Measurements from ENCODE around the gene ARHGAP6. TPM values are rescaled to one million over a fixed set of nuclear protein-coding genes. Genes with fewer than 3 reads are reported as not detected.

The ARHGAP6 gene
- total and polyA plus RNA-seq, 9 of the 15 experiments (the other 6 are each of a cell fraction or from before 2014, with no cell fraction given) = 12.5 to 63.6 (median 41.8) TPM

GRCh38 chrX:11367609-11368430 lies 297.9 kb downstream of the ARHGAP6 start (continued):
- TF ChIP-seq MITF (IDR thresholded peaks at IDR 0.05) = peak; percentile 55; the same call in 1 of the 2 replicates
- TF ChIP-seq SAP30 (IDR thresholded peaks at IDR 0.05; ENCODE audit: borderline replicate concordance, insufficient read depth, low read depth, low read length, poor library complexity, severe bottlenecking) = no peak
- no peak for TF ChIP-seq CEBPG (CRISPR knock-in tag; IDR thresholded peaks at IDR 0.05)
- no peak for TF ChIP-seq CEBPG (tag; conservative IDR thresholded peaks at IDR 0.05 in 1 of 2, IDR thresholded peaks at IDR 0.05 in 1 of 2)
- peak; percentile 93 for TF ChIP-seq NCOA1 (IDR thresholded peaks at IDR 0.05; ENCODE audit: low read depth)
- TF ChIP-seq TOE1 (IDR thresholded peaks at IDR 0.05; ENCODE audit: borderline replicate concordance) = no peak
- no peak for TF ChIP-seq TOE1 (CRISPR knock-in tag; IDR thresholded peaks at IDR 0.05; ENCODE audit: borderline replicate concordance, low read depth)
- TF ChIP-seq, protein P1, sequence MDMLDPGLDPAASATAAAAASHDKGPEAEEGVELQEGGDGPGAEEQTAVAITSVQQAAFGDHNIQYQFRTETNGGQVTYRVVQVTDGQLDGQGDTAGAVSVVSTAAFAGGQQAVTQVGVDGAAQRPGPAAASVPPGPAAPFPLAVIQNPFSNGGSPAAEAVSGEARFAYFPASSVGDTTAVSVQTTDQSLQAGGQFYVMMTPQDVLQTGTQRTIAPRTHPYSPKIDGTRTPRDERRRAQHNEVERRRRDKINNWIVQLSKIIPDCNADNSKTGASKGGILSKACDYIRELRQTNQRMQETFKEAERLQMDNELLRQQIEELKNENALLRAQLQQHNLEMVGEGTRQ (CRISPR knock-in tag; IDR thresholded peaks at IDR 0.05) = no peak
- TF ChIP-seq, protein P2, sequence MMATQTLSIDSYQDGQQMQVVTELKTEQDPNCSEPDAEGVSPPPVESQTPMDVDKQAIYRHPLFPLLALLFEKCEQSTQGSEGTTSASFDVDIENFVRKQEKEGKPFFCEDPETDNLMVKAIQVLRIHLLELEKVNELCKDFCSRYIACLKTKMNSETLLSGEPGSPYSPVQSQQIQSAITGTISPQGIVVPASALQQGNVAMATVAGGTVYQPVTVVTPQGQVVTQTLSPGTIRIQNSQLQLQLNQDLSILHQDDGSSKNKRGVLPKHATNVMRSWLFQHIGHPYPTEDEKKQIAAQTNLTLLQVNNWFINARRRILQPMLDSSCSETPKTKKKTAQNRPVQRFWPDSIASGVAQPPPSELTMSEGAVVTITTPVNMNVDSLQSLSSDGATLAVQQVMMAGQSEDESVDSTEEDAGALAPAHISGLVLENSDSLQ (IDR thresholded peaks at IDR 0.05) = peak; percentile 59
- peak; percentile 95 for TF ChIP-seq FOSL1 (tag; conservative IDR thresholded peaks at IDR 0.05)
- no peak for TF ChIP-seq CHAMP1 (IDR thresholded peaks at IDR 0.05)
- peak; percentile 81 for TF ChIP-seq CTBP1 (IDR thresholded peaks at IDR 0.05; ENCODE audit: borderline replicate concordance)
- peak; percentile 62; the same call in 1 of the 2 replicates for TF ChIP-seq BACH1 (tag; IDR thresholded peaks at IDR 0.05)
- peak; percentile 46 for TF ChIP-seq NFE2 (IDR thresholded peaks at IDR 0.05; ENCODE audit: low read depth)
- TF ChIP-seq TRIM24 (IDR thresholded peaks at IDR 0.05) = peak; percentile 79 to 88
- TF ChIP-seq CBX3 (IDR thresholded peaks at IDR 0.05; ENCODE audit: borderline replicate concordance in 1 of 2, low read length in 2 of 2) = no peak
- TF ChIP-seq RNF2 (IDR thresholded peaks at IDR 0.05) = peak; percentile 98
- peak; percentile 77; the same call in 1 of the 2 replicates for TF ChIP-seq MEF2D (tag; conservative IDR thresholded peaks at IDR 0.05; ENCODE audit: low read depth)
- TF ChIP-seq CC2D1A (IDR thresholded peaks at IDR 0.05) = peak; percentile 58; the same call in 1 of the 2 replicates
- TF ChIP-seq JUND (IDR thresholded peaks at IDR 0.05; ENCODE audit: borderline replicate concordance, low read depth, low read length) = peak; percentile 90
- TF ChIP-seq JUND (tag; IDR thresholded peaks at IDR 0.05; ENCODE audit: borderline replicate concordance, low read depth, low read length) = peak; percentile 75; the same call in 2 of the 3 replicates
- TF ChIP-seq TEAD4 (IDR thresholded peaks at IDR 0.05; ENCODE audit: low read length) = peak; percentile 97
- TF ChIP-seq TEAD4 (CRISPR knock-in tag; IDR thresholded peaks at IDR 0.05; ENCODE audit: borderline replicate concordance) = no peak
- no peak for TF ChIP-seq ZNF140 (CRISPR knock-in tag; IDR thresholded peaks at IDR 0.05)
